Effector memory CD8-positive, alpha-beta T cell (primary cell): ENCODE data around the gene REG3G.

Experiments used
- ATAC-seq: fragments of 150-1000 bp; cut with Tn5 transposase; replicated peaks from 2 replicates; pipeline ENCODE4 v1.10.0; 2021; ENCODE audit warnings: mild to moderate bottlenecking, moderate library complexity
- DNase-seq, 3 experiments: peaks; one replicate each; pipeline ENCODE4 v3.0.0; 2021
- H3K27ac Mint-ChIP-seq, 2 donors: one replicate each; pipeline ENCODE4 v1.8.0; 2022; ENCODE audit warnings: mild to moderate bottlenecking in 2 of 2, mixed read lengths in 2 of 2, moderate library complexity in 2 of 2
- H3K27me3 Mint-ChIP-seq, 2 donors: one replicate each; pipeline ENCODE4 v1.8.0; 2022; ENCODE audit warnings: mixed read lengths in 2 of 2
- H3K36me3 Mint-ChIP-seq: one replicate; pipeline ENCODE4 v1.8.0; 2022; ENCODE audit warnings: mild to moderate bottlenecking, moderate library complexity, mixed read lengths; ENCODE audit not compliant: insufficient read depth
- H3K4me1 Mint-ChIP-seq, 2 donors: one replicate each; pipeline ENCODE4 v1.8.0; 2022; ENCODE audit warnings: low read depth in 2 of 2, mixed read lengths in 2 of 2
- H3K4me3 Mint-ChIP-seq, 2 donors: one replicate each; pipeline ENCODE4 v1.8.0; 2022; ENCODE audit warnings: mild to moderate bottlenecking in 2 of 2, mixed read lengths in 2 of 2, moderate library complexity in 2 of 2
- H3K9me3 Mint-ChIP-seq, 2 donors: one replicate each; pipeline ENCODE4 v1.8.0; 2022; ENCODE audit warnings: mixed read lengths in 2 of 2

The REG3G gene

DNA sequence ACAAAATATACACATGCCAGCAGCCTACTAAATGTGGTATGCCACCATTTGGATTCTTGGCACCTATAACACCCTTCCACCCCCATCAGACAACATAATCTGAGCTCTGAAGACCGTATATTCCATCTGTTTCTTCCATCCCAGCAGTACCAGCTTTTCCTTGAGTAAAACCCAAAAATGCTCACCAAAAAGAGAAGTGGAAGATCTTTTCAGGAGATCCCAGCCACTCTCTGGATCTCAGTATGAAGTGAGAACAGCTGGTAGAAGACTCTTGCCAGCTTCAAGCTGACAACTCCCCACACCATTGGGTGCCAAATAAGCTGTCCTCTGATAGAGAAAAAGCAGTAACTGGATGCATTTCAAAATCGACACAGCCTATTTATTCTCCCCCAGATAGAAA lies 39.7 kb downstream of the REG3G start:
- ATAC-seq (no peak), DNase-seq (no peak)
- Mint-ChIP-seq H3K27me3 (no peaks in the 10 kb centered on the region), H3K9me3 (peaks cover 13 to 20% of the 10 kb centered on the region in 2 donors), H3K36me3 (no peaks in the 10 kb centered on the region), H3K4me3 (no peak overlapping the region), H3K4me1 (no peaks in the 10 kb centered on the region), H3K27ac (no peak overlapping the region)

DNA sequence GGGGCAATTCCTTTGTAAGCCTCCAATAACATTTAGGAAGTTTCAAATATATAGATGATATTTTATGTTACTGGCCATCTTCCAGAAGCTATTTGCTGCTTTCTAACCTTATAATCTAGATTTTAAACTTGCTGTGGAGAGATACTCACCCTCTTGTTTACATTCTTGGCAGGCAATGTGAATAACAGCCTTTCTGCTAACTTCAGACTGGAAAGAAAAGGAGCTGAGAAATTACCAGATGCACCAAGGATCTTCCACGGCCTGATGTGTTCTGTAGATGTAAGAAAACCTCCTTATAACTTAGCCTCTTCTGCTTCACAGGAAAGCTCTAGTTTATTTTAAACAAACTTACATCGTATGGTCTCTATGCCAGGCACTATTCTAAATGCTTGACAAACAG lies 45.6 kb downstream of the REG3G start:
- no peaks in the 10 kb centered on the region for H3K4me1 Mint-ChIP-seq
- H3K9me3 Mint-ChIP-seq = peaks cover 17 to 34% of the 10 kb centered on the region in 2 donors
- no peaks in the 10 kb centered on the region for H3K27me3 Mint-ChIP-seq
- H3K4me3 Mint-ChIP-seq = no peak overlapping the region
- ATAC-seq (no peak), DNase-seq (no peak)
- H3K36me3 Mint-ChIP-seq = no peaks in the 10 kb centered on the region
- H3K27ac Mint-ChIP-seq = no peak overlapping the region
